Activated CD4-positive, alpha-beta T cell treated with anti-CD3 and anti-CD28 coated beads, Interleukin-2, amount 50 U/mL, for 48 hours (primary cell): Measurements from ENCODE around the gene REG4.
"Not testable (repeated sequence)": the region's sequence is repeated elsewhere in the genome, so short reads cannot be mapped to it uniquely, and the experiment has no call there.

Experiments used
- DNase-seq, 2 experiments: peaks; one replicate each; pipeline ENCODE4 v3.0.0-alpha.2; 2020

REG4 gene

DNA sequence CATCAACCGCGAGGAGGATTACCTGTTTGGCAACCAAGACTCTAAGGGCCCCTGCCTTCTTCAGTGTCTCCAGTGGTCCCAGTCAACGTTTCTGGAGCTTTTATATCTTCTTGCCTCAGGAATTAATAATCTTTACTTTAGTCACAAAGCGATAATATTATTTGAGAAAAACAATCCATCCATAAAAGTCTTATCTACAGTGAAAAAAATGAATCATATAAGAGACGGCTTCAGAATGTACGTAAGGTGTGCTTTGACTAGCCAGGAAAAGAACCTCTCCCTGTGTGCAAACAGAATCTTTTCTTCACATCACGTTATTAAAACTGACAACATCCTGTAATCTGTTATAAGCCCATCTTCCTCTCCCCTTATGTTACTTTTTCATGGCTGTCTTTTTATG, at the start of gene REG4:
Gene REG4, minus strand, starts transcription at position 74 of the 400 bp plus-strand sequence. CDS start 2,691 bp downstream, outside the sequence.
- DNase-seq, result no peak

- no peak for DNase-seq
These were observed 48.4 kb upstream of the REG4 start for GRCh38 chr1:119859647-119860046.

- DNase-seq, result not testable (repeated sequence)
These were observed 47.4 kb upstream of the REG4 start for GRCh38 chr1:119858556-119859214.

GRCh38 chr1:119858126-119858525, 46.9 kb upstream of the REG4 start:
- DNase-seq, result no peak

DNA sequence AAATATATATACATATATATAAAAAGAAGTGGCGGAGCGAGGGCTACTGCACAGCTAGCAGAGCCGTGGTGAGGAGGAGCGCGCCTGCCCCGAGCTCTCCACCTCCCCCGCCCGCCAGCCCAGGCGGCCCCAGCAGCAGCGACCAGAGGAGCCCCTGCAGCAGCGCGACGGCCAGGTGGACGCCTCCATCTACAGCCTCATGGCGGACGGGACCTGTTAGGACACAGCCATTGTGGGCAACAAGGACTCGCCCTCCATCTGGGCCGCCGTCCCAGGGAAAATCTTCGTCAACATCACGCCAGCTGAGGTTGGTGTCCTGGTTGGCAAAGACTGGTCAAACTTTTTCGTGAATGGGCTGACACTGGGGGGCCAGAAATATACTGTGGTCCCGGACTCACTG, 41.9 kb upstream of the REG4 start:
- DNase-seq, result no peak

- DNase-seq, result not testable (repeated sequence)
These were observed 32.9 kb upstream of the REG4 start for GRCh38 chr1:119844206-119844605.

GRCh38 chr1:119841306-119841705, 30.0 kb upstream of the REG4 start:
- DNase-seq, result no peak

- DNase-seq, result no peak
These were observed 29.5 kb upstream of the REG4 start for GRCh38 chr1:119840745-119841144.

- no peak for DNase-seq
These were observed 27.0 kb upstream of the REG4 start for GRCh38 chr1:119838236-119838635.

DNA sequence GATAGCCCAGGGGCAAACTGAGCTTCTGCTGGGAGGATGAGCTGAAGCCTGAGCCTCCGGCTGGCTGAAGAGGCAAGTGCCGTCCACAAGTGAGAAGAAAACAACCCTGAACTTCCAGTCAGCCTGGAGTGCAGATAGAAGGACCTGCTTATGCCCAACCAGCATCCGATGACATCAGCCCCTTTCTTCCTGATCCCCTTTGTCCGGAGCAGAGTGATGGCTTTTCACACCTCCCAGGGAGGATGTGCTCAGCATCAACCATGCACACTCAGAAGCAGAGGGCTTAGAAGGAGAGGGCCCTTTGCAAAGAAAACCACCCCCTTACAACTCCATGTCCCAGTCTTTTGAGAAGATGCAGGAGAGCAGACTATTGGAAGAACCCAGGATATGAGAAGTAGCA, 23.7 kb upstream of the REG4 start:
- DNase-seq, result no peak

GRCh38 chr1:119831027-119831426, 19.8 kb upstream of the REG4 start:
- DNase-seq, result no peak

DNA sequence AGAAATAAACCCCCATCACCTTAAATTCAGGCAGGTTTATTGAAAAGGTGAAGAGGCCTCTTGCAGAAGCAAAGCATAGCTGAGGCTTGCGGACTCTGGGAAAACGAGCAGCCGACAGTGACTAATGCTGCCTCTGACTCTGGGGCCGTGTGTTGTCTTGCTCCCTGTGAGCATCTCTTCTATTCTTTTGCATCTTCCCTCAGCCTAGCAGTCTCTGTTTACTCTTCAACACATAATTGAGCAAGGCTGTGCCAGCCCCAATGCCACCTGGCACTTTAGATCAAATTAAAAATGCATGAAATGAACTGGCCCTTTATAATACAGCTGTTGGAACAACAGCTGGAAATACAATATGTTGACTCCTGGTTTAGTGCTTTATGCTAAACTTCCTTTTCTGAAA, 18.4 kb upstream of the REG4 start:
- DNase-seq, result no peak

DNA sequence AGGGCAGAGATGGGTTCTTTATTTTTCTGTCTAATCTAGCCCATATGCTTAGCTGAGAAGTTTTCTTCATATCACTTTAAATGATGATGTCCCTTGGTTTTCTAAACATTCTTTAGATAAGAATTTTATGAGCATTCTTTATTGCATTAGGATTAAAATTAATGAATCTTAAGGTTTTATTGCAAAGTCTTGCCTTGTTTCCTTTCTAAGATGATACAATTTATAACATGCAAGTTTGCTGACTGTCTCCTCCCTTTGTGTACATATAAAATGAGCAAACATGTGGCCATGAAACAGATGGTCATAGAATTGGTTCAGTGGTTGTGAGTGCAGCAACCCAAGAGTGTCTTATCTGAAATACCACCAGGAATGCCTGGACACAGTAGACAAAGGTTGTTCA, 17.7 kb upstream of the REG4 start:
- DNase-seq, result not testable (repeated sequence)

DNA sequence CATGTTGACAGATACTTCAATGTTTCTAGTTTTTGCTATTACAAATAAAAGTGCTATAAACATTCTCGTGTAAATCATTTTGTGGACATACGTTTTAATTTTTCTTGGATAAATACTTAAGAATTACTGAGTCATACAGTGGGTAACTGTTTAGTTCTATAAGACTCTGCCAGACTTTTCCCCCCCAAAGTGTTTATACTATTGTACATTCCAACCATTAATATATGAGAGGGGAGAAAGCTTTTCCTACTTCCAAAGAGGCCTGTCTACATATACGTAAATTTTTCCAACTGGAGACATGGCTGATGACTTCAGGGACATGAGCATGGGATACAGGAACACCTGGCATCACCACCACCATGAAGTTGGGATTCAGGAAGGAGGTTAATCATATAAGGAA, 17.0 kb upstream of the REG4 start:
- DNase-seq, result no peak

GRCh38 chr1:119827010-119827409, 15.8 kb upstream of the REG4 start:
- DNase-seq, result no peak

- DNase-seq, result no peak
These were observed 11.1 kb upstream of the REG4 start for GRCh38 chr1:119822406-119822805.

GRCh38 chr1:119818181-119818580, 6.9 kb upstream of the REG4 start:
- DNase-seq, result no peak

DNA sequence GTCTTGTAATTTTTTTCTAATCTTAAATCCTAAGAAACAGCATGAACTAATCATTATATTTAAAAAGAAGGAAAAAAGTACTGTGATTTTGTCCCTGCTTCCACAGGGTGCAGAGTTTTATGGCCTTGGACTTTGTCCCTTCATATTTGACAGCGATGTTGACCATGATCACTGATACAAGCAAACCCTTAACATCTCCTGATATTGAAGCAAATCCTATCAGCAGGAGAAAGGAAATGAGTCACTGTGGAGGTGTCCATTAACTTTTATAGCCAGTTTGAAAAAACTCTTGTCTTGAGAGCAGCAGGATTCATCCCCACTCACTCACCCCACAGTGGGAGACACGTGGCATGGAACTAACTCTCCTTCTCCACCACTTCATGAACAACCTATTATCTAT, 5.1 kb upstream of the REG4 start:
- DNase-seq, result no peak

DNA sequence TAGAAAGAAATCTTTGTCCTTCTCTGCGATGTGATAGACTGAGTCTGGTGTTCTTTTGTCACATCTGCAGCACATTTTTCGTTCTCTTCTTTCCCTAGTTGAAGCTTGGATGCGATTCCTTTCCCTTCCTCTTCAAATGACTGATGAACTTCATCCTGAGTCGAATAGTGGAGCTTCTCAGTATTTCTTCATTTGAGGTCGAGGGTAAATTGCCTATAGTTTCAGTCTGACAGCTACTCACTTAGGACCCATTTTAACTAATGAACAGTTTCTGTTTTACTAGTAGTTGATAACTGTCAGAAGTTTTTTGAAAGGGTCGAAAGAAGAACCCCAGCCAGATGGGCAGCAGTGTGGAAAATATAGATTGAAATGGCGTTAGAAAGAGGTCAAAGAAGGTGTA, 4.7 kb upstream of the REG4 start:
- no peak for DNase-seq

- no peak for DNase-seq
These were observed 4.1 kb upstream of the REG4 start for GRCh38 chr1:119815361-119815760.

GRCh38 chr1:119814288-119814687, 3.0 kb upstream of the REG4 start:
- DNase-seq, result no peak

GRCh38 chr1:119811985-119812557, 811 bp upstream of the REG4 start:
- DNase-seq, result no peak

DNA sequence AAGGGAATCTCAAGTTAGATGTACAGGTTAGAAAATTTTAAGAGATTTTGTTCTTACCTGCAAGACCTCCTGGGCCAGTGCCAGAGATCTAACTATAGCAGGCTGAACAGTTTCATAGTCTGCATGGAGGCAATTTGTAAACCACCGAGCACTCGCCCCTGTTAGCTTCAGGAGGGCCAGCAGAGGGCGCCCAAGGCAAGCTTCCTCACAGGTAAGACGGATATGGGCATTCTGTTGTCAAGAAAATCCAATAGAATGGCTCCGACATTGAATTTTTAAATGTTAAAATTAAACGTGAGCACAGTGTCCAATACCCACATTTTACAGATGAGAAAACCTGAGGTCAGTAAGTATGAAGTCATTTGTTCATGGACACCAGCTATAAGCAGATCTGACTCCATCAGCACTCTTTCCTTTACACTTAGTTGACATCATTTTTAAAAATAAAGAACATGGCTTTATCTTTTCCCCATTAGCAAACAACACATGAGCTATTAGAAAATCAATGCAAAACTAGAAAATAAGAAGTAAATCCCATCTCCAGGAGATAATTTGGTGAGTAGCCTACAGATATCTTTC, 2.2 kb downstream of the REG4 start:
- peak; percentile 68 to 73 for DNase-seq

- no peak for DNase-seq
These were observed 2.8 kb downstream of the REG4 start for GRCh38 chr1:119808491-119808890.

GRCh38 chr1:119806489-119806888, 4.8 kb downstream of the REG4 start:
- no peak for DNase-seq
